Measurements from ENCODE around the gene GPR152.
"Not testable (repeated sequence)": the region's sequence is repeated elsewhere in the genome, so short reads cannot be mapped to it uniquely, and the experiment has no call there.

The GPR152 gene

DNA sequence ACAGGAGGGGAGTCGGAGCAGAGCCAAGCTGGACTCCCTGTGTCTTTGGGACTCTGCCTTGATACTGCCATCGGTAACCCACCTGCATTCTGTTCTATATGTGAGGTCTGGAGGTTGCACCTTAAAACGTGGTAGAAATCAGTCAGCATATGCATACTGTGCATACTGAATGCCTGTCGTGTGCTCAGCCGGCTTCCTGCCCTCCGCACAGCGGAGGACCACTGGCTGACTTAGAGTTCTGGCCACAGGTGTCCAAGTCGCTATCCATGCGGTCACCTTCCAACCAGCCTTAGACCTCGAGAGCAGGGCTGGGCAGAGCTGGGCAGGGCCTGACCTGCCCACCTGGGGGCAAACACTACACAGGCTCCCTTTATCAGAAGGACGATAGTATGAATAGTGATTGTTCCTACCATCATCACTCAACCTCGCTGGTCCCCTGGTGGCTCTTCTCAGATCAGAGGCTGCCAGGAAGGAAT, 44.8 kb downstream of the GPR152 start:
- FAIRE-seq = no peak

DNA sequence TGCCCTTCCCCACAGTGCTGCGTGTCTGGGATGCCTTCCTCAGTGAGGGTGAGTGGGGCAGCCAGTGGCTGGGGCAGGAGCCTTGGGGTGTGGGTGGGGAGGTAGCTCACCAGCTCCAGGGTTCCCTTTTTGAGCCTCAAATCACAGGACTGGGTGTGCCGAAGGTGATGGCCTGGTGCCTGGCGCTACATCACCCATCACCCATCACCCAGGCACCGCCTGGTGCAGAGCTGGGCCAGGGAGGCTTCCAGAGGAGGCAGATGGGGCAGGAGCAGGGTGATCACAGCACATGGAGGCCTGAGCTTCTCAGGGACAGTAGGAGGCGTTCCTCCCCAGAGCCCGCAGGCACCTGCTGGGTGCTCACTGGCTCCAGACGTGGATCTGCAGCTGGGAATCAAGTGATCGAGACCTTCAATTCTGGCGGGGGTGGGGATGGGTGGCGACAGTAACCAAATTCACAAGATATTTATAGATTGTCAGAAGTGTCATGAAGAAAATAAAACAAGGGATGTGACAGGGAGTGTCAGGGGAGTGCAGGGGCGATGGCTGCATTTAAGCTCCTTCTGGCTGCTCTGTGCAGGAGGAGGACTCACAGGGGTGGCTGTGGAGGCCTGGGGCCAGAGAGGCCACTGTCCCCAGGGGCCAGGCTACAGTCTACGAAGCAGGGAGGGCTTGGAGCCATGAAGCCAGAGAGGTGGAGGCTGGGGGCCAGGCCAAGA, 45.4 kb downstream of the GPR152 start:
- FAIRE-seq = no peak

DNA sequence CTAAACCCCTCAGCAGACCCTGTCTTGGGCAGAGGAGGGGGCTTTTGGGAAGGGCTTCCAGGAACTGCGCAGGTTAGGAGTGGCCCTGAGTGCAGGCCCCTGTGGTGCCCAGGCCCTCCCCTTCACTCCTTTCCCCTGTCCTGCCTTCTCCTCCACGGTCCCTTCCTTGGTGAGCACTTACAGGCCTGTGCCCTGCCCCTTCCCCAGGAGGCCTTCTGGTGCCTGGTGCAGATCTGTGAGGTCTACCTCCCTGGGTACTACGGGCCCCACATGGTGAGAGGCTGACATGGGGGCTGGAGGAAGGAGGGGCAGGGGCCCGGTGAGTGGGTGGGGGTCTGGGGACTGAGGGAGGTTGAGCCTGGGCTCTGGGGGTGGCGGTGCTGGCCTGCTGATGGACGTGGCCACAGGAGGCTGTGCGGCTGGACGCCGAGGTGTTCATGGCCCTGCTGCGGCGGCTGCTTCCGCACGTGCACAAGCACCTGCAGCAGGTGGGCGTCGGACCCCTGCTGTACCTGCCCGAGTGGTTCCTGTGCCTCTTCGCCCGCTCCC, 46.0 kb downstream of the GPR152 start:
- FAIRE-seq = no peak

DNA sequence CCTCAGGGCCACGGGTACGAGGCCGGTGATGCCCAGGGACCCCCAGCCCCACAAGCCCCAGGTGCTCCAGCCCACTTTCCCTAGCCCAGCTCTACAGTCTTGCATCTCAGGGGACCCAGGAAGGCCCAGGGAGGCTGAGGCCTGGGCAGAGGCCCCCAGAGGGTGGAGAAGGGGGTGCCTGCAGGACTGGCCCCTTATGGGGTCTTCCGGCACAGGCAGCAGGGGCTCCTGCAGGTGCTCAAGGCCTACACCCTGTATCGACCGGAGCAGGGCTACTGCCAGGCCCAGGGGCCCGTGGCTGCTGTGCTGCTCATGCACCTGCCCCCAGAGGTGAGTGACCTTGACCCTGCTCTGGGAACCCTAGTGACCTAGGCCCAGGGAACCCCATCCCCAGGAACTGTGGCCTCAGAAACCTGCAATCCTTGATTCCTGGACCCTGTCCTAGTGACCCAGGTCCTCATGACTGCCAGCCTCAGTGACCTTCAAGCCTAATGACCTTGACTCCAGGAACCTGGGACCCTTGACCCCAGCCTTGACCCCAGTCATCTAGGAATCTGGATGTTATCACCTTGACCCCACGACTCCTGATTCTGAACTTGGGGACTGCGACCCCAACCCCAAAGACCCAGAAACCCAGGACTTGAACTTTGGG, 46.7 kb downstream of the GPR152 start:
- no peak for FAIRE-seq

DNA sequence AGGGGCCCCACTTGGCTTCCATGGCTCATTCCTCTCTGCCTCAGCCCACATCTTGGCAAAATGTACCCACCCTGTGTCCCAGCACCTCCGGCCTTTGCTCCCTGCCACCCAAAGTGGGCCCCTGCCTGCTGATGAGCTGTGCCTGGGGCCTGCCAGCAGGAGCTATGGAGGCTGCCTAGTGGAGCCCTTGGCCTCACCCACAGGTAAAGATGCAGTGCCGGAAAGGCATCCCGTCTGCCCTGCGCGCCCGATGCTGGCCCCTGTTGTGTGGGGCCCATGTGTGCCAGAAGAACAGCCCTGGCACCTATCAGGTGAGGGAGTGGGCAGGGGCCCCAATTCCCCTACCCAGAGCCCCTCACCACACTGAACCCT, 47.3 kb downstream of the GPR152 start:
- FAIRE-seq = no peak

DNA sequence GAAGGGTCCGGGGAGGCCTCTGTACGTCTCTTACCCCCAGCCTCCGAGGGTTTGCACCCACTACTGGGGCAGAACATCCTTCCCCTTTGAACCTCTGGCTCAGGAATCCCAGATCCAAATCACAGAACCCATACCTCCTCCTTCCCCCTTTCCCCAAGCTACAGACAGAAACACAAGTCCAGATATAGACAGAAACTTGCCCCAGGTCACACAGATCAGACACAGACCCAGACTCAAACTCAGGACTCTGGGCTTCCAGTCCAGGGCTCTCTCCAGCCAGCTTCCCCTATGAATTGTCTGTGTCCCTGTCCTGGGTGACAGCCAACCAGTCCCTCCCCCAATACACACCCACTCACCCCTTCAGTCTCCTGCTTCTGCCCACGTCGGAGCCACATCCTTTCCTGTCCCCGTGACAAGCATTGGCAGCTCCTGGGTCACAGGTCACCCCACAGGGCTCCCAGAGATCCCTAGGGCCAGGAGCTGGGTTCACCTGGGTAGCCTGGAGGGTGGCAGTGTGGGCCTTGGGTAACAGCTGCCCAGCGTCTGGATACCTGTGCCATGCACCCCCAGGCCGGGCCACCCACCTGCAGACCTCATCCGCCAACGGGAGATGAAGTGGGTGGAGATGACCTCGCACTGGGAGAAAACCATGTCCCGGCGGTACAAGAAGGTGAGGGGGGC, 47.9 kb downstream of the GPR152 start:
- FAIRE-seq = no peak

DNA sequence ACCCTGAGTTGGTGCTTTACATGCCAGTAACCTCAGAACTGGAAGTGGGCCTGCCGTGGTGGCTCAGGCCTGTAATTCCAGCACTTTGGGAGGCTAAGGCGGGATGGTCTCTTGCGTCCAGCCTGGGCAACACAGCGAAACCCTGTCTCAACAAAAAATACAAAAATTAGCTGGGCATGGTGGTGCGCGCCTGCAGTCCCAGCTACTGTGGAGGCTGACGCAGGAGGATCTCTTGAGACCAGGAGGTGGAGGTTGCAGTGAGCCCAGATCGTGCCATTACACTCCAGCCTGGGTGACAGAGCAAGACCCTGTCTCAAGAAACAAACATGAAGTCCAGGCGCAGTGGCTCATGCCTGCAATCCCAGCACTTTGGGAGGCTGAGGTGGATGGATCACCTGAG, 49.4 kb downstream of the GPR152 start:
- not testable (repeated sequence) for FAIRE-seq

DNA sequence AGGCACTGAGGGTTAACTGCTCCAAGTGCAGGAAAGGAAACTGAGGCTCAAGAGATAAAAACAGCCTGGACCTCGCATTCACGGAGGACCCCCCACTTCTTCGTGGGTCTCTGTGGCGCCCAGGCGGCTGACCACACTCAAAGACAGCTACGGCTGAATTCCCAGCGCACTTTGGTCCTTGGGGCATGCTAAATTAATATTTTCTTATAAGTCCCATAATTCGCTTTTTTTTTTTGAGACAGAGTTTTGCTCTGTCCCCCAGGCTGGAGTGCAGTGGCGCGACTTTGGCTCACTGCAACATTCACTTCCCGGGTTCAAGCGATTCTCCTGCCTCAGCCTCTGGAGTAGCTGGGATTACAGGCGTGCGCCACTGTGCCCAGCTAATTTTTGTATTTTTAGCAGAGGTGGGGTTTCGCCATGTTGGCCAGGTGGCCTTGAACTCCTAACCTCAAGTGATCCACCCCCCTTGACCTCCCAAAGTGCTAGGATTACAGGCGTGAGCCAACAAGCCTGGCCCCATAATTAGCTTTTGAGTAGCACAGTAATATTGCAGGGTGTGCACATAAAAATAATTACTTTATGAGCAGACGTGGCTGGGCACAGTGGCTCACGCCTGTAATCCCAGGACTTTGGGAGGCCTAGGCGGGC, 50.2 kb downstream of the GPR152 start:
- FAIRE-seq = not testable (repeated sequence)

DNA sequence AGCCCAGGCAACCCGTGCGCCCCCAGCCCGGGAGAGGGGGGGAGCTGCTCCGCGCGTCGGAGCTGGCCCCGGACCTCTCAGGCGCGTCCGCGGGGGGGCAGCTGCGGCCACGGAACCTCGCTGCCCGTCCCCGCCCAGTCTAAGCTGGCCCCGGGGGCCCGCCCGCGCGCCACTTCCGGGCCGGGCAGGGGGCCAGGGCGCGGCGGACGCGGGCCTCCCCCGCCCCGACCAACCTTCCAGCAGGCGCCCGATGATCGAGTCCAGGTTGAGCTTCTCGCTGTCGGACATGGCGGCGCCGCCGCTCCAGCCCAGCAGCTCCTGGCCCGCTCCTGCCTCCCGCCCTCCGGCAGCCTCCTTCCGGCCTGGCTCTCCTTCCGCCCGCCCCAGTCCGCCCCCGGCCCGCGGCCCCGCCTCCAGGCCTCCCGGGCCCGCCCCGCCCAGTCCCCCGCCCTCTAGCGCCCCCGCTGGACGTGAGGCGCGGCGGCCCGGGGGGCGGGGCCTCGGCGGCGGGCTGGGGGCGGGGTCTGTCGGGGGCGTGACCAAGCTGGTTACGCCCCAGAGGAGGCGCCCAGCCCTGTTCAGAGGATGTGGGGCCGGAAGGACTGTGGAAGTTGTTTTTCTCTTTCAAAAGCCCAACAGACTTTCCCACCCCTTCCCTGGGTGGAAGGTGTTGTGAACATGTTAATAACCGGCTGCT, 50.9 kb downstream of the GPR152 start, which contains the start of gene PPP1CA:
Gene PPP1CA (minus strand): TSS at position 364 of the 697 bp plus-strand sequence. CDS start 76 bp downstream, at position 288.
- no peak for FAIRE-seq
